HEK293 (cell line): Measurements from ENCODE around the gene RHBG.

Source experiments
- GLIS1 ChIP-seq: fragments of 450-650 bp; formaldehyde crosslinking; IDR thresholded peaks from 2 replicates; pipeline ENCODE4 v1.5.1; 2016; ENCODE audit warnings: missing biosample characterization, missing genetic modification characterization
- GLIS2 ChIP-seq: fragments of 450-650 bp; formaldehyde crosslinking; IDR thresholded peaks from 2 replicates; pipeline ENCODE4 v1.5.1; 2016; ENCODE audit warnings: missing biosample characterization, missing genetic modification characterization
- KLF16 ChIP-seq: fragments of 450-650 bp; formaldehyde crosslinking; IDR thresholded peaks from 2 replicates; pipeline ENCODE4 v1.5.1; 2017; ENCODE audit warnings: missing biosample characterization, missing genetic modification characterization
- MYNN ChIP-seq: fragments of 450-650 bp; formaldehyde crosslinking; IDR thresholded peaks from 2 replicates; pipeline ENCODE4 v1.5.1; 2016; ENCODE audit warnings: missing biosample characterization, missing genetic modification characterization, borderline replicate concordance
- REST ChIP-seq: fragments of 450-650 bp; formaldehyde crosslinking; IDR thresholded peaks from 2 replicates; pipeline ENCODE4 v1.5.1; 2016; ENCODE audit warnings: missing biosample characterization, missing genetic modification characterization
- SP7 ChIP-seq: fragments of 450-650 bp; formaldehyde crosslinking; IDR thresholded peaks from 2 replicates; pipeline ENCODE4 v1.5.1; 2016; ENCODE audit warnings: missing biosample characterization, missing genetic modification characterization
- TRIM28 ChIP-seq: IDR thresholded peaks from 2 replicates; pipeline ENCODE4 v1.6.1; 2011; ENCODE audit warnings: low read length, control low read depth, borderline replicate concordance
- TSHZ1 ChIP-seq: fragments of 450-650 bp; formaldehyde crosslinking; IDR thresholded peaks from 2 replicates; pipeline ENCODE4 v1.5.1; 2016; ENCODE audit warnings: missing biosample characterization, missing genetic modification characterization, borderline replicate concordance
- ZBTB17 ChIP-seq: fragments of 450-650 bp; formaldehyde crosslinking; IDR thresholded peaks from 2 replicates; pipeline ENCODE4 v1.5.1; 2016; ENCODE audit warnings: missing biosample characterization, missing genetic modification characterization
- ZBTB7A ChIP-seq: fragments of 450-650 bp; formaldehyde crosslinking; IDR thresholded peaks from 2 replicates; pipeline ENCODE4 v1.5.1; 2016; ENCODE audit warnings: low read depth, missing biosample characterization, missing genetic modification characterization
- ZBTB8A ChIP-seq: fragments of 450-650 bp; formaldehyde crosslinking; IDR thresholded peaks from 2 replicates; pipeline ENCODE4 v1.5.1; 2016; ENCODE audit warnings: missing biosample characterization, missing genetic modification characterization
- ZFP37 ChIP-seq: fragments of 450-650 bp; formaldehyde crosslinking; IDR thresholded peaks from 2 replicates; pipeline ENCODE4 v1.5.1; 2016; ENCODE audit warnings: missing biosample characterization, missing genetic modification characterization
- ZNF114 ChIP-seq: fragments of 450-650 bp; formaldehyde crosslinking; IDR thresholded peaks from 2 replicates; pipeline ENCODE4 v1.5.0; 2017; ENCODE audit warnings: missing biosample characterization, missing genetic modification characterization
- ZNF133 ChIP-seq: fragments of 450-650 bp; formaldehyde crosslinking; IDR thresholded peaks from 2 replicates; pipeline ENCODE4 v1.5.1; 2016; ENCODE audit warnings: missing biosample characterization, missing genetic modification characterization
- ZNF138 ChIP-seq: fragments of 450-650 bp; formaldehyde crosslinking; IDR thresholded peaks from 2 replicates; pipeline ENCODE4 v1.5.1; 2016; ENCODE audit warnings: missing biosample characterization, missing genetic modification characterization, borderline replicate concordance
- ZNF16 ChIP-seq: fragments of 450-650 bp; formaldehyde crosslinking; IDR thresholded peaks from 2 replicates; pipeline ENCODE4 v1.5.1; 2016; ENCODE audit warnings: low read depth, missing biosample characterization, missing genetic modification characterization
- ZNF23 ChIP-seq: fragments of 450-650 bp; formaldehyde crosslinking; IDR thresholded peaks from 2 replicates; pipeline ENCODE4 v1.5.1; 2016; ENCODE audit warnings: missing biosample characterization, missing genetic modification characterization, borderline replicate concordance
- ZNF248 ChIP-seq: fragments of 450-650 bp; formaldehyde crosslinking; IDR thresholded peaks from 2 replicates; pipeline ENCODE4 v1.5.1; 2017; ENCODE audit warnings: missing biosample characterization, missing genetic modification characterization
- ZNF473 ChIP-seq: fragments of 450-650 bp; formaldehyde crosslinking; IDR thresholded peaks from 2 replicates; pipeline ENCODE4 v1.5.1; 2017; ENCODE audit warnings: missing biosample characterization, missing genetic modification characterization
- ZNF488 ChIP-seq: fragments of 450-650 bp; formaldehyde crosslinking; IDR thresholded peaks from 2 replicates; pipeline ENCODE4 v1.5.1; 2016; ENCODE audit warnings: missing biosample characterization, missing genetic modification characterization
- ZNF571 ChIP-seq: fragments of 450-650 bp; formaldehyde crosslinking; IDR thresholded peaks from 2 replicates; pipeline ENCODE4 v1.5.0; 2017; ENCODE audit warnings: missing biosample characterization, missing genetic modification characterization
- ZNF621 ChIP-seq: fragments of 450-650 bp; formaldehyde crosslinking; IDR thresholded peaks from 2 replicates; pipeline ENCODE4 v1.5.1; 2017; ENCODE audit warnings: missing biosample characterization, missing genetic modification characterization
- ZNF660 ChIP-seq: fragments of 450-650 bp; IDR thresholded peaks from 2 replicates; pipeline ENCODE4 v1.5.1; 2018; ENCODE audit warnings: missing biosample characterization, mild to moderate bottlenecking, missing genetic modification characterization
- ZNF776 ChIP-seq: fragments of 450-650 bp; formaldehyde crosslinking; IDR thresholded peaks from 2 replicates; pipeline ENCODE4 v1.5.0; 2017; ENCODE audit warnings: missing biosample characterization, missing genetic modification characterization, borderline replicate concordance
- ZNF777 ChIP-seq: fragments of 450-650 bp; formaldehyde crosslinking; IDR thresholded peaks from 2 replicates; pipeline ENCODE4 v1.5.1; 2017; ENCODE audit warnings: missing biosample characterization, missing genetic modification characterization, borderline replicate concordance
- ZSCAN16 ChIP-seq: fragments of 450-650 bp; formaldehyde crosslinking; IDR thresholded peaks from 2 replicates; pipeline ENCODE4 v1.5.1; 2016; ENCODE audit warnings: missing biosample characterization, missing genetic modification characterization
- ZSCAN23 ChIP-seq: fragments of 450-650 bp; formaldehyde crosslinking; IDR thresholded peaks from 2 replicates; pipeline ENCODE4 v1.5.1; 2016; ENCODE audit warnings: missing biosample characterization, missing genetic modification characterization
- ZSCAN30 ChIP-seq: fragments of 450-650 bp; IDR thresholded peaks from 2 replicates; pipeline ENCODE4 v1.5.1; 2018; ENCODE audit warnings: missing biosample characterization, mild to moderate bottlenecking, missing genetic modification characterization, moderate library complexity
- TF ChIP-seq, protein P1 (sequence below): fragments of 450-650 bp; formaldehyde crosslinking; IDR thresholded peaks from 2 replicates; pipeline ENCODE4 v1.5.1; 2016; ENCODE audit warnings: missing biosample characterization, missing genetic modification characterization
- TF ChIP-seq, protein P2 (sequence below): fragments of 450-650 bp; formaldehyde crosslinking; IDR thresholded peaks from 2 replicates; pipeline ENCODE4 v1.5.1; 2016; ENCODE audit warnings: missing biosample characterization, missing genetic modification characterization

The RHBG gene

GRCh38 chr1:156385534-156386031 lies 16.6 kb downstream of the RHBG start (continued):
- TF ChIP-seq KLF16 (tag by site-specific recombination), result no peak
- no peak for TF ChIP-seq ZNF133 (tag by site-specific recombination)
- TF ChIP-seq ZNF488 (tag by site-specific recombination), result no peak
- peak; percentile 35; the same call in 1 of the 2 replicates for TF ChIP-seq ZBTB7A (tag by site-specific recombination)
- no peak for TF ChIP-seq ZNF248 (tag by site-specific recombination)
- TF ChIP-seq ZFP37, result peak; percentile 39; the same call in 1 of the 2 replicates
- no peak for TF ChIP-seq ZNF16 (tag by site-specific recombination)
- peak; percentile 39; the same call in 1 of the 2 replicates for TF ChIP-seq SP7 (tag by site-specific recombination)
- TF ChIP-seq ZBTB8A, result no peak
- TF ChIP-seq TSHZ1 (tag by site-specific recombination), result no peak
- TF ChIP-seq GLIS1 (tag by site-specific recombination), result peak; percentile 28; the same call in 1 of the 2 replicates
- peak; percentile 94 for TF ChIP-seq GLIS2 (tag by site-specific recombination)
- TF ChIP-seq TRIM28, result no peak
- TF ChIP-seq ZBTB17 (tag by site-specific recombination), result no peak; the same call in 1 of the 2 replicates
- peak; percentile 40; the same call in 1 of the 2 replicates for TF ChIP-seq ZSCAN30 (tag by site-specific recombination)
- TF ChIP-seq ZNF571, result no peak
- no peak for TF ChIP-seq ZSCAN23
- TF ChIP-seq, protein P1, sequence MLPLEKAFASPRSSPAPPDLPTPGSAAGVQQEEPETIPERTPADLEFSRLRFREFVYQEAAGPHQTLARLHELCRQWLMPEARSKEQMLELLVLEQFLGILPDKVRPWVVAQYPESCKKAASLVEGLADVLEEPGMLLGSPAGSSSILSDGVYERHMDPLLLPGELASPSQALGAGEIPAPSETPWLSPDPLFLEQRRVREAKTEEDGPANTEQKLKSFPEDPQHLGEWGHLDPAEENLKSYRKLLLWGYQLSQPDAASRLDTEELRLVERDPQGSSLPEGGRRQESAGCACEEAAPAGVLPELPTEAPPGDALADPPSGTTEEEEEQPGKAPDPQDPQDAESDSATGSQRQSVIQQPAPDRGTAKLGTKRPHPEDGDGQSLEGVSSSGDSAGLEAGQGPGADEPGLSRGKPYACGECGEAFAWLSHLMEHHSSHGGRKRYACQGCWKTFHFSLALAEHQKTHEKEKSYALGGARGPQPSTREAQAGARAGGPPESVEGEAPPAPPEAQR, result no peak
- no peak for TF ChIP-seq ZNF114 (tag by site-specific recombination)
- no peak for TF ChIP-seq ZSCAN16 (tag by site-specific recombination)
- TF ChIP-seq REST (tag by site-specific recombination), result no peak
- TF ChIP-seq ZNF473 (tag by site-specific recombination), result no peak
- no peak for TF ChIP-seq MYNN (tag by site-specific recombination)
- peak; percentile 55; the same call in 1 of the 2 replicates for TF ChIP-seq ZNF660
- TF ChIP-seq ZNF777 (tag by site-specific recombination), result no peak
- TF ChIP-seq ZNF138 (tag by site-specific recombination), result no peak
- TF ChIP-seq ZNF23 (tag by site-specific recombination), result no peak
- no peak for TF ChIP-seq ZNF621 (tag by site-specific recombination)
- no peak for TF ChIP-seq ZNF776 (tag by site-specific recombination)
- TF ChIP-seq, protein P2, sequence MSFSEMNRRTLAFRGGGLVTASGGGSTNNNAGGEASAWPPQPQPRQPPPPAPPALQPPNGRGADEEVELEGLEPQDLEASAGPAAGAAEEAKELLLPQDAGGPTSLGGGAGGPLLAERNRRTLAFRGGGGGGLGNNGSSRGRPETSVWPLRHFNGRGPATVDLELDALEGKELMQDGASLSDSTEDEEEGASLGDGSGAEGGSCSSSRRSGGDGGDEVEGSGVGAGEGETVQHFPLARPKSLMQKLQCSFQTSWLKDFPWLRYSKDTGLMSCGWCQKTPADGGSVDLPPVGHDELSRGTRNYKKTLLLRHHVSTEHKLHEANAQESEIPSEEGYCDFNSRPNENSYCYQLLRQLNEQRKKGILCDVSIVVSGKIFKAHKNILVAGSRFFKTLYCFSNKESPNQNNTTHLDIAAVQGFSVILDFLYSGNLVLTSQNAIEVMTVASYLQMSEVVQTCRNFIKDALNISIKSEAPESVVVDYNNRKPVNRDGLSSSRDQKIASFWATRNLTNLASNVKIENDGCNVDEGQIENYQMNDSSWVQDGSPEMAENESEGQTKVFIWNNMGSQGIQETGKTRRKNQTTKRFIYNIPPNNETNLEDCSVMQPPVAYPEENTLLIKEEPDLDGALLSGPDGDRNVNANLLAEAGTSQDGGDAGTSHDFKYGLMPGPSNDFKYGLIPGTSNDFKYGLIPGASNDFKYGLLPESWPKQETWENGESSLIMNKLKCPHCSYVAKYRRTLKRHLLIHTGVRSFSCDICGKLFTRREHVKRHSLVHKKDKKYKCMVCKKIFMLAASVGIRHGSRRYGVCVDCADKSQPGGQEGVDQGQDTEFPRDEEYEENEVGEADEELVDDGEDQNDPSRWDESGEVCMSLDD, result no peak
